GM19099 (cell line): ENCODE measurements around the gene PER2.

Experiments used
- POLR2A ChIP-seq: IDR thresholded peaks from 3 replicates; pipeline ENCODE4 v1.6.1; 2011; ENCODE audit warnings: low read depth; ENCODE audit not compliant: insufficient read length; ENCODE audit errors: extremely low read depth

The PER2 gene

GRCh38 chr2:238233625-238234024 is 54.8 kb downstream of the PER2 start:
- TF ChIP-seq POLR2A: no peak

- TF ChIP-seq POLR2A: no peak
Observed at GRCh38 chr2:238231809-238232208, 56.6 kb downstream of the PER2 start.

GRCh38 chr2:238231251-238231793 is 57.1 kb downstream of the PER2 start:
- TF ChIP-seq POLR2A: no peak

- no peak for TF ChIP-seq POLR2A
Observed at GRCh38 chr2:238230699-238231098, 57.7 kb downstream of the PER2 start.

GRCh38 chr2:238228700-238229099 is 59.7 kb downstream of the PER2 start:
- no peak for TF ChIP-seq POLR2A

GRCh38 chr2:238227587-238228032 is 60.8 kb downstream of the PER2 start:
- no peak for TF ChIP-seq POLR2A

GRCh38 chr2:238226698-238227586 is 61.5 kb downstream of the PER2 start:
- no peak for TF ChIP-seq POLR2A

- TF ChIP-seq POLR2A: no peak
Observed at GRCh38 chr2:238225911-238226697, 62.3 kb downstream of the PER2 start.

- no peak for TF ChIP-seq POLR2A
Observed at GRCh38 chr2:238225121-238225520, 63.3 kb downstream of the PER2 start.

- TF ChIP-seq POLR2A: no peak
Observed at GRCh38 chr2:238224356-238225035, 63.9 kb downstream of the PER2 start.

GRCh38 chr2:238220892-238221521 is 67.4 kb downstream of the PER2 start:
- TF ChIP-seq POLR2A: no peak

GRCh38 chr2:238220274-238220891 is 68.0 kb downstream of the PER2 start:
- TF ChIP-seq POLR2A: no peak

GRCh38 chr2:238216651-238217184 is 71.7 kb downstream of the PER2 start:
- no peak for TF ChIP-seq POLR2A

- no peak for TF ChIP-seq POLR2A
Observed at GRCh38 chr2:238207006-238207405, 81.4 kb downstream of the PER2 start.
